Osteoblast (primary cell): Measurements from ENCODE around the gene TTC28. TPM values are rescaled to one million over a fixed set of nuclear protein-coding genes. Genes with fewer than 3 reads are reported as not detected.
"Not testable (repeated sequence)": the region's sequence is repeated elsewhere in the genome, so short reads cannot be mapped to it uniquely, and the experiment has no call there.

Source experiments
- DNase-seq: peaks from one replicate; pipeline ENCODE4 v3.0.0; 2011; ENCODE audit warnings: low spot score, mixed read lengths; ENCODE audit not compliant: insufficient read length; ENCODE audit errors: missing footprints
- H2AFZ ChIP-seq: 2 replicates; pipeline ENCODE4 v1.6.0; 2011; ENCODE audit warnings: mild to moderate bottlenecking, low read length
- H3K27ac ChIP-seq: 2 replicates; pipeline ENCODE4 v1.5.1; 2011; ENCODE audit warnings: mild to moderate bottlenecking, low read depth, low read length, moderate library complexity
- H3K27me3 ChIP-seq: 2 replicates; pipeline ENCODE4 v1.6.0; 2012; ENCODE audit warnings: mild to moderate bottlenecking, control low read depth, inconsistent platforms, low read length, moderate library complexity; ENCODE audit not compliant: insufficient read depth
- H3K36me3 ChIP-seq: 2 replicates; pipeline ENCODE4 v1.5.1; 2011; ENCODE audit warnings: mild to moderate bottlenecking, low read length, control low read depth, moderate library complexity; ENCODE audit not compliant: insufficient read depth
- H3K4me1 ChIP-seq: 2 replicates; pipeline ENCODE4 v1.5.1; 2011; ENCODE audit warnings: mild to moderate bottlenecking, low read length, control low read depth, moderate library complexity; ENCODE audit not compliant: insufficient read depth
- H3K4me2 ChIP-seq: 2 replicates; pipeline ENCODE4 v1.6.0; 2011; ENCODE audit warnings: mild to moderate bottlenecking, low read length; ENCODE audit not compliant: insufficient read depth
- H3K4me3 ChIP-seq: fragments of 200-600 bp; sonication (generic); 3 replicates; pipeline ENCODE4 v1.5.1; 2012; ENCODE audit warnings: mild to moderate bottlenecking, low read length, inconsistent platforms; ENCODE audit not compliant: insufficient read depth
- H3K79me2 ChIP-seq: 2 replicates; pipeline ENCODE4 v1.6.0; 2012; ENCODE audit warnings: mild to moderate bottlenecking, low read length, control low read depth, inconsistent platforms; ENCODE audit not compliant: insufficient read depth
- H3K9me3 ChIP-seq: 2 replicates; pipeline ENCODE4 v1.5.1; 2011; ENCODE audit warnings: low read depth, low read length, control low read depth
- H4K20me1 ChIP-seq: 2 replicates; pipeline ENCODE4 v1.6.0; 2012; ENCODE audit warnings: mild to moderate bottlenecking, low read length, control low read depth; ENCODE audit not compliant: insufficient read depth
- CTCF ChIP-seq: IDR thresholded peaks from 2 replicates; pipeline ENCODE4 v1.5.1; 2011; ENCODE audit warnings: mild to moderate bottlenecking, low read depth, low read length, moderate library complexity; ENCODE audit errors: extremely low read depth
- total RNA-seq: library from RNA; depleted of rRNA; stranded (reverse); fragments of >200 nt; gene quantifications from 2 replicates; pipeline ENCODE4 v1.2.3, GENCODE V29; 2012

Gene TTC28
- total RNA-seq, 1 donor = 48.1 TPM

- Histone ChIP-seq H3K27ac (no peak overlapping the region), H3K36me3 (no peaks in the 10 kb centered on the region), H4K20me1 (no peaks in the 10 kb centered on the region), H2AFZ (no peak overlapping the region), H3K79me2 (no peaks in the 10 kb centered on the region), H3K27me3 (no peaks in the 10 kb centered on the region), H3K4me3 (no peak overlapping the region), H3K4me2 (no peak overlapping the region), H3K9me3 (no peaks in the 10 kb centered on the region), H3K4me1 (no peaks in the 10 kb centered on the region)
- no peak for TF ChIP-seq CTCF
- no peak for DNase-seq
Observed at GRCh38 chr22:28541137-28541536, 138.5 kb downstream of the TTC28 start.

GRCh38 chr22:28538922-28539321 is 140.7 kb downstream of the TTC28 start:
- no peaks in the 10 kb centered on the region for H4K20me1 ChIP-seq
- H3K4me1 ChIP-seq = no peaks in the 10 kb centered on the region
- no peaks in the 10 kb centered on the region for H3K27me3 ChIP-seq
- no peaks in the 10 kb centered on the region for H3K36me3 ChIP-seq
- no peaks in the 10 kb centered on the region for H3K9me3 ChIP-seq
- no peak overlapping the region for H3K27ac ChIP-seq
- no peak overlapping the region for H3K4me2 ChIP-seq
- DNase-seq = no peak
- no peak overlapping the region for H2AFZ ChIP-seq
- no peak overlapping the region for H3K4me3 ChIP-seq
- TF ChIP-seq CTCF = no peak
- no peaks in the 10 kb centered on the region for H3K79me2 ChIP-seq

GRCh38 chr22:28530565-28530964 is 149.1 kb downstream of the TTC28 start:
- H3K27me3 ChIP-seq, H4K20me1 ChIP-seq, H3K36me3 ChIP-seq, H3K4me1 ChIP-seq, H3K79me2 ChIP-seq, H2AFZ ChIP-seq, H3K9me3 ChIP-seq, H3K27ac ChIP-seq, DNase-seq, H3K4me2 ChIP-seq, H3K4me3 ChIP-seq: not testable (repeated sequence)

- not testable (repeated sequence) for H3K9me3 ChIP-seq, H3K27me3 ChIP-seq, H4K20me1 ChIP-seq, H3K27ac ChIP-seq, H3K36me3 ChIP-seq, H3K79me2 ChIP-seq, H2AFZ ChIP-seq, DNase-seq, H3K4me2 ChIP-seq, H3K4me1 ChIP-seq, H3K4me3 ChIP-seq
Observed at GRCh38 chr22:28529144-28529543, 150.5 kb downstream of the TTC28 start.

GRCh38 chr22:28521451-28521850 is 158.2 kb downstream of the TTC28 start:
- no peak overlapping the region for H3K4me2 ChIP-seq
- no peak overlapping the region for H3K4me3 ChIP-seq
- H3K4me1 ChIP-seq = no peaks in the 10 kb centered on the region
- DNase-seq = no peak
- no peaks in the 10 kb centered on the region for H3K79me2 ChIP-seq
- H3K27me3 ChIP-seq = no peaks in the 10 kb centered on the region
- H3K27ac ChIP-seq = no peak overlapping the region
- no peak for TF ChIP-seq CTCF
- H3K36me3 ChIP-seq = no peaks in the 10 kb centered on the region
- no peaks in the 10 kb centered on the region for H3K9me3 ChIP-seq
- peaks cover 2% of the 10 kb centered on the region for H4K20me1 ChIP-seq
- no peak overlapping the region for H2AFZ ChIP-seq
